ENCODE measurements around the gene CENPP.
A peak's percentile ranks its signal among the peaks of the same experiment; 100 is the strongest.

The CENPP gene

GRCh38 chr9:92663951-92664350, 338.2 kb downstream of the CENPP start:
- Histone ChIP-seq H3K9ac (ENCODE audit: low read length) (no peak overlapping the region; the same call in 1 of the 2 replicates), H3K9me3 (ENCODE audit: low read length) (no peaks in the 10 kb centered on the region), H3K79me2 (ENCODE audit: insufficient read depth, low read length) (peaks cover 55% of the 10 kb centered on the region), H3K27ac (ENCODE audit: low read depth, low read length, poor library complexity, severe bottlenecking) (peak overlapping the region; percentile 61), H3F3A (ENCODE audit: insufficient read depth, low read length) (no peaks in the 10 kb centered on the region), H4K20me1 (ENCODE audit: insufficient read depth, low read length) (no peaks in the 10 kb centered on the region), H3K4me3 (ENCODE audit: low read depth, low read length, poor library complexity, severe bottlenecking) (no peak overlapping the region), H2AFZ (ENCODE audit: low read length) (no peak overlapping the region), H3K9me2 (ENCODE audit: low read depth, low read length) (no peaks in the 10 kb centered on the region), H3K36me3 (ENCODE audit: insufficient read depth, low read length) (peaks cover 19% of the 10 kb centered on the region; the same call in 1 of the 2 replicates), H3K4me1 (ENCODE audit: insufficient read depth, low read length, severe bottlenecking) (peaks cover 58% of the 10 kb centered on the region), H3K4me2 (ENCODE audit: low read length) (no peak overlapping the region), H3K27me3 (ENCODE audit: insufficient read depth, low read length) (no peaks in the 10 kb centered on the region)
- TF ChIP-seq EZH2 (IDR thresholded peaks at IDR 0.05; ENCODE audit: borderline replicate concordance, low read length) (no peak), CTCF (IDR thresholded peaks at IDR 0.05; ENCODE audit: low read length) (no peak)

GRCh38 chr9:92664394-92665152, 338.8 kb downstream of the CENPP start:
- TF ChIP-seq EZH2 (IDR thresholded peaks at IDR 0.05; ENCODE audit: borderline replicate concordance, low read length), result no peak
- TF ChIP-seq CTCF (IDR thresholded peaks at IDR 0.05; ENCODE audit: low read length), result no peak

GRCh38 chr9:92665836-92666235, 340.1 kb downstream of the CENPP start:
- Histone ChIP-seq H3K9ac (ENCODE audit: low read length) (peak overlapping the region; percentile 15; the same call in 1 of the 2 replicates), H3F3A (ENCODE audit: insufficient read depth, low read length) (no peaks in the 10 kb centered on the region), H2AFZ (ENCODE audit: low read length) (no peak overlapping the region), H4K20me1 (ENCODE audit: insufficient read depth, low read length) (no peaks in the 10 kb centered on the region), H3K79me2 (ENCODE audit: insufficient read depth, low read length) (peaks cover 62% of the 10 kb centered on the region), H3K4me3 (ENCODE audit: low read depth, low read length, poor library complexity, severe bottlenecking) (peak overlapping the region; percentile 2), H3K36me3 (ENCODE audit: insufficient read depth, low read length) (peaks cover 18% of the 10 kb centered on the region; the same call in 1 of the 2 replicates), H3K9me2 (ENCODE audit: low read depth, low read length) (no peaks in the 10 kb centered on the region), H3K4me1 (ENCODE audit: insufficient read depth, low read length, severe bottlenecking) (peaks cover 60% of the 10 kb centered on the region), H3K27me3 (ENCODE audit: insufficient read depth, low read length) (no peaks in the 10 kb centered on the region), H3K27ac (ENCODE audit: low read depth, low read length, poor library complexity, severe bottlenecking) (no peak overlapping the region), H3K9me3 (ENCODE audit: low read length) (no peaks in the 10 kb centered on the region), H3K4me2 (ENCODE audit: low read length) (peak overlapping the region; percentile 29; the same call in 1 of the 2 replicates)
- TF ChIP-seq EZH2 (IDR thresholded peaks at IDR 0.05; ENCODE audit: borderline replicate concordance, low read length) (no peak), CTCF (IDR thresholded peaks at IDR 0.05; ENCODE audit: low read length) (no peak)

More at GRCh38 chr9:92664394-92665152, 338.8 kb downstream of the CENPP start:
- H3K79me2 ChIP-seq (ENCODE audit: insufficient read depth, low read length), result peaks cover 59% of the 10 kb centered on the region
- H3K36me3 ChIP-seq (ENCODE audit: insufficient read depth, low read length), result peaks cover 18% of the 10 kb centered on the region; the same call in 1 of the 2 replicates
- peak overlapping the region; percentile 33; the same call in 1 of the 2 replicates for H3K9ac ChIP-seq (ENCODE audit: low read length)
- no peaks in the 10 kb centered on the region for H3K27me3 ChIP-seq (ENCODE audit: insufficient read depth, low read length)
- peak overlapping the region; percentile 60 for H3K4me2 ChIP-seq (ENCODE audit: low read length)
- no peak overlapping the region for H2AFZ ChIP-seq (ENCODE audit: low read length)
- H3K9me2 ChIP-seq (ENCODE audit: low read depth, low read length), result no peaks in the 10 kb centered on the region
- H3K27ac ChIP-seq (ENCODE audit: low read depth, low read length, poor library complexity, severe bottlenecking), result peak overlapping the region; percentile 61
- H3K4me3 ChIP-seq (ENCODE audit: low read depth, low read length, poor library complexity, severe bottlenecking), result peak overlapping the region; percentile 27
- H4K20me1 ChIP-seq (ENCODE audit: insufficient read depth, low read length), result no peaks in the 10 kb centered on the region
- no peaks in the 10 kb centered on the region for H3K9me3 ChIP-seq (ENCODE audit: low read length)
- no peaks in the 10 kb centered on the region for H3F3A ChIP-seq (ENCODE audit: insufficient read depth, low read length)
- H3K4me1 ChIP-seq (ENCODE audit: insufficient read depth, low read length, severe bottlenecking), result peaks cover 60% of the 10 kb centered on the region

All from OCI-LY1 (cell line).